ENCODE results near the gene CPED1.
"Not testable (repeated sequence)": the region's sequence is repeated elsewhere in the genome, so short reads cannot be mapped to it uniquely, and the experiment has no call there.

CPED1 gene

DNA sequence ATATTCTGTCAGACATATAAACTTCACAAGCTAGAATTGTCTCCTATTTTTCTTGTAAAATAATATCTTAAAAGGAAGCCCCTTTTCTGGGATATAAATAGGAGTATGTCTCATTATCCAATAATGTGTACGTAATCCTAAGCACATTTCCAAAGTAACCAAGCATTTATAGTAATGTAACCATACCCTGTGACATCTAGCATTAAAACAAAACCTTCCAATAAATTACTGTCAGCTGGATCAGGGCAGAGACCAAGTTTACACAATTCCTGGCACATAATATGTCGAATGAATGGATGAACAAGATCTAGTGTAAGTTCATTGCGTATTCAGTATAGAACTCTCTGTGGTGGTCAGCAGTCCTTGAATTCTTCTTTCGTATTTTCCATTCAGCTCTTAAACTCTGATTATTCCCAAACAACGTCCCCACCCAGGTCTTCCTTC, 14.3 kb downstream of the CPED1 start:
- TF ChIP-seq, protein P1, sequence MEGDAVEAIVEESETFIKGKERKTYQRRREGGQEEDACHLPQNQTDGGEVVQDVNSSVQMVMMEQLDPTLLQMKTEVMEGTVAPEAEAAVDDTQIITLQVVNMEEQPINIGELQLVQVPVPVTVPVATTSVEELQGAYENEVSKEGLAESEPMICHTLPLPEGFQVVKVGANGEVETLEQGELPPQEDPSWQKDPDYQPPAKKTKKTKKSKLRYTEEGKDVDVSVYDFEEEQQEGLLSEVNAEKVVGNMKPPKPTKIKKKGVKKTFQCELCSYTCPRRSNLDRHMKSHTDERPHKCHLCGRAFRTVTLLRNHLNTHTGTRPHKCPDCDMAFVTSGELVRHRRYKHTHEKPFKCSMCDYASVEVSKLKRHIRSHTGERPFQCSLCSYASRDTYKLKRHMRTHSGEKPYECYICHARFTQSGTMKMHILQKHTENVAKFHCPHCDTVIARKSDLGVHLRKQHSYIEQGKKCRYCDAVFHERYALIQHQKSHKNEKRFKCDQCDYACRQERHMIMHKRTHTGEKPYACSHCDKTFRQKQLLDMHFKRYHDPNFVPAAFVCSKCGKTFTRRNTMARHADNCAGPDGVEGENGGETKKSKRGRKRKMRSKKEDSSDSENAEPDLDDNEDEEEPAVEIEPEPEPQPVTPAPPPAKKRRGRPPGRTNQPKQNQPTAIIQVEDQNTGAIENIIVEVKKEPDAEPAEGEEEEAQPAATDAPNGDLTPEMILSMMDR (IDR thresholded peaks at IDR 0.05; ENCODE audit: low read depth, low read length), result no peak
- DNase-seq, result no peak
- Histone ChIP-seq H3K27ac (no peak overlapping the region), H3K9me3 (ENCODE audit: severe bottlenecking) (no peaks in the 10 kb centered on the region), H3K4me3 (ENCODE audit: low read depth, low read length) (no peak overlapping the region), H3K36me3 (no peaks in the 10 kb centered on the region), H3K27me3 (ENCODE audit: insufficient read depth, low read depth, severe bottlenecking) (no peaks in the 10 kb centered on the region)

DNA sequence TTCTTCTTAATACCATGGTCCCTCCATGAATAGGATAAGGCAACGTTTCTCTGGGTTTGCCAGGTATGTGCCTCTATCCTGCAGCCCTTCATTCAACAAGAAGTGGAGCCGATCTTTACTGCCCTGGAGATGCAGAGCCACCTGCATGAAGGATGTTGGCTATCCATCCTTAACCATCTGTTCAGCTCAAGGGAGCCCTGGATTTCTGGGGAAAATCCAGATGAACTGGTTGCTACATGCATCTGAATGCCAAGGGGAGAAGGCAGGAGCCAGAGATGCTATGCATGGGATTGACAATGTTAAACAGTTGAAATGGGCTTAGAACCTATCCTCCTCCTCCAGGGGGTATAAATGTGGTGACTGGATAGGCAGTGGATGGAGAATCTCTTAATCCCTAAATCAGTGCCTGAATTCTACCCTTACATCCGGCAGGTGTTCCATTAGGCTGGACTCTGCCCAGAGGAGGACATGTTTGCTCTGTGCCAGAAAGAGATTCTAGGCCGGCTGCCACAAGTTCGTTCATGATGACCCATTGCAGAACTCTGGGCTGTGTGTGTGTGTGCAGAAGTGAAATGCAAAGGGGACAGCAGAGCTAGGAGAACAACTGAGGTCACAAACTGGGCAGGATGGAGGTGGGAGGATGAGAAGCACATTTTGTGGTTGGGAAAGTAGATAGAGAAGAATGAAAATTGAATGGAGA, 15.6 kb downstream of the CPED1 start:
- DNase-seq, result no peak
- TF ChIP-seq, protein P1 (IDR thresholded peaks at IDR 0.05; ENCODE audit: low read depth, low read length), result no peak

GRCh38 chr7:121005058-121005457, 16.5 kb downstream of the CPED1 start:
- H3K9me3 ChIP-seq (ENCODE audit: severe bottlenecking); H3K36me3 ChIP-seq; H3K27me3 ChIP-seq (ENCODE audit: insufficient read depth, low read depth, severe bottlenecking); H3K27ac ChIP-seq; H3K4me3 ChIP-seq (ENCODE audit: low read depth, low read length); DNase-seq: not testable (repeated sequence)

More for the DNA sequence above, 15.6 kb downstream of the CPED1 start:
- Histone ChIP-seq H3K27me3 (ENCODE audit: insufficient read depth, low read depth, severe bottlenecking) (no peaks in the 10 kb centered on the region), H3K9me3 (ENCODE audit: severe bottlenecking) (no peaks in the 10 kb centered on the region), H3K4me3 (ENCODE audit: low read depth, low read length) (no peak overlapping the region), H3K36me3 (no peaks in the 10 kb centered on the region), H3K27ac (no peak overlapping the region)

GRCh38 chr7:121005996-121006584, 17.6 kb downstream of the CPED1 start:
- no peak overlapping the region for H3K27ac ChIP-seq
- no peak for DNase-seq
- TF ChIP-seq, protein P1 (IDR thresholded peaks at IDR 0.05; ENCODE audit: low read depth, low read length), result no peak
- H3K27me3 ChIP-seq (ENCODE audit: insufficient read depth, low read depth, severe bottlenecking), result no peaks in the 10 kb centered on the region
- no peaks in the 10 kb centered on the region for H3K36me3 ChIP-seq
- no peaks in the 10 kb centered on the region for H3K9me3 ChIP-seq (ENCODE audit: severe bottlenecking)
- no peak overlapping the region for H3K4me3 ChIP-seq (ENCODE audit: low read depth, low read length)

DNA sequence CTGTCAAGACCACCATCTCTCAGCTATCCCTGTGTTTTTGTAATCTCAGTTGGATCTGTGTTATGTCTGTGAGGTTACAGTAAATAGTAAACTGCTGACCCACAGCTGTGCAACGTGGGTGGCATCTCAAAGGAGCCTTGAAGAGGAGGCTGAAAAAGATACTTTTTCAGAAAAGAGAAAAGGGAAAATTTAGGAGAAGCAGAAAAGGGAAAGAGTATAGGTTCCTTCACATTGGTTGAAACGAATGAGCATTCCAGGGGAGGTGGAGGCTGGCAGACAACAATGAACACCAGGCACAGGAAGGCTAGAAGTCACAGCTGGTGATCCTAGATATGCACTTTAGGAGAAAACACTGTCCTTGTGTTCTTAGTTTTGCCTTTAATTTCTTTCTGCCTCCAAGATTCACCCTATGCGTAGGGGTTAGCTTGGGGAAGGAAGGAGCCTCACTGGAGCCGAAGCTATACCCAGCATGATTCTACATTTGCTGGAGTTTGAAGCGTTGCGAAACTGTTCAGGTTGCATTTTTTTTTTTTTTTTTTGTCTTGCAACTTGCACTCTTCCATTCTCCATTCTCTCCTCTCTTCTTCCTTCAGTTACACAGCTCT, 18.3 kb downstream of the CPED1 start:
- H3K27me3 ChIP-seq (ENCODE audit: insufficient read depth, low read depth, severe bottlenecking), result no peaks in the 10 kb centered on the region

DNA sequence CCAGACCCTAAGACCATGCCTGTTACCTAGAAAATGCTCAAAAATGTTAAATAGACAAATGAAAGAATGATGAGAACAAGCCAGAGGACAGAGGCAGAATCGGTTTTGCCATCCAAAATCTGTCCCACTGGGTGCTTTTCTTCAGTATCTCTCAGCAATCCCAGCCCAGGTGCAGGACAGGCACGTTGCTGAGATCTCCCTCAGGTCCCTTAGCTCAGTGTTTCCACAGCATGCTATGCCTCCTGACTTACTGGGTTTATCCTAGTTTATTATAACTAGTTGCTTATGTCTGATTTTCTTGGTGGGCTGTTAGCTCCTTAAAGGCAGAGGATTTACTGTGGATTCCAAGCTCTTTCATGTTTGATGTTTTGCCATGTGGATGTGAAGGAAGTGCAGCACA, 20.3 kb downstream of the CPED1 start:
- Histone ChIP-seq H3K36me3 (no peaks in the 10 kb centered on the region), H3K4me3 (ENCODE audit: low read depth, low read length) (no peak overlapping the region), H3K9me3 (ENCODE audit: severe bottlenecking) (no peaks in the 10 kb centered on the region), H3K27me3 (ENCODE audit: insufficient read depth, low read depth, severe bottlenecking) (no peaks in the 10 kb centered on the region), H3K27ac (no peak overlapping the region)
- DNase-seq, result no peak
- TF ChIP-seq, protein P1 (IDR thresholded peaks at IDR 0.05; ENCODE audit: low read depth, low read length), result no peak

More for the DNA sequence above, 18.3 kb downstream of the CPED1 start:
- no peak for DNase-seq
- Histone ChIP-seq H3K9me3 (ENCODE audit: severe bottlenecking) (no peaks in the 10 kb centered on the region), H3K4me3 (ENCODE audit: low read depth, low read length) (no peak overlapping the region), H3K36me3 (no peaks in the 10 kb centered on the region), H3K27ac (no peak overlapping the region)
- TF ChIP-seq, protein P1 (IDR thresholded peaks at IDR 0.05; ENCODE audit: low read depth, low read length), result no peak
